HG02798 (cell line): Measurements from ENCODE around the gene CD300LG.
"Not testable (repeated sequence)": the region's sequence is repeated elsewhere in the genome, so short reads cannot be mapped to it uniquely, and the experiment has no call there.

Experiments
- ATAC-seq: cut with Tn5 transposase; IDR thresholded peaks from one replicate; pipeline ENCODE4 v1.9.1; 2021; ENCODE audit warnings: mild to moderate bottlenecking; ENCODE audit not compliant: unreplicated experiment, poor library complexity

CD300LG gene

DNA sequence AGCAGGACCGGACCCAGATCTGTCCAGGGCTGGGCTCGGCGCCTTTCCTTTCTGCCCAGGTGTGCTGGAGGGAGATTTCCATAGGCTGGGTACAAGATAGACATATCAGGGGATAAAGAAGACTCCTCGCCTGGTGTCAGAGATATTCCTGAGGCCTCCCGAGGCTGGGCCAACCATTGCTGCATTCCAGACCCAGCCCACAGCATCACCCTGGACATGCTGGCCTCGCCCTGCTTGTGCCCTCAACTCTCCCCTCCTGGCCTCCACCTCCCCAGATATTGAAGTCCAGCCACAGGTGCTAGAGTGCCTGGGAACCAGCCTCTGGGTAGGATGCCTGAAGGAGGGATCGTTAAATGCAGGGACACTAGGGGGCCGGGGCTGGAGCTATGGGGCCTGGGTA is 2.1 kb downstream of the CD300LG start:
- no peak for ATAC-seq

DNA sequence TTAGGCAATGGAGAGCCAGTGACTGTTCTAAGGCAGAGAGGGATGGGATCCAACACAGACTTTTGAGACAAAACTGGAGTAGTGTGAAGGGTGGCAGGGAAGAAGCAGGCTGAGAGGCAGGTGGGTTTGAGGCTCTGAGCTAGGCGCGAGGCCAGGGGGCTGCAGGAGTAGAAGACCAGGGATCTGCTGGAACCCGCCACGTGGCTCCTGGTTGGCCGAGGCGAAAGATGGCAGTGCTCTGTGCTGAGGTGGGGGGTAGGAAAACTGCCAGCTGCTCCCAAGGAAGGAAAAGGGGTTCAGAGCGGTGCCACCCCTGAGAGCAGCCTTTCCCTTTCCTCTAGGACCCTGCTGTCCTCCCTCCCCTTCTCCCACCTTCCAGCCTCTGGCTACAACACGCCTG is 5.6 kb downstream of the CD300LG start:
- ATAC-seq: no peak

- no peak for ATAC-seq
These were observed 6.6 kb downstream of the CD300LG start for GRCh38 chr17:43853546-43853945.

- no peak for ATAC-seq
These were observed 7.5 kb downstream of the CD300LG start for GRCh38 chr17:43854498-43854897.

GRCh38 chr17:43855061-43855460 is 8.1 kb downstream of the CD300LG start:
- ATAC-seq: no peak

- ATAC-seq: no peak
These were observed 9.2 kb downstream of the CD300LG start for GRCh38 chr17:43856141-43856540.

GRCh38 chr17:43857141-43857540 is 10.2 kb downstream of the CD300LG start:
- ATAC-seq: no peak

DNA sequence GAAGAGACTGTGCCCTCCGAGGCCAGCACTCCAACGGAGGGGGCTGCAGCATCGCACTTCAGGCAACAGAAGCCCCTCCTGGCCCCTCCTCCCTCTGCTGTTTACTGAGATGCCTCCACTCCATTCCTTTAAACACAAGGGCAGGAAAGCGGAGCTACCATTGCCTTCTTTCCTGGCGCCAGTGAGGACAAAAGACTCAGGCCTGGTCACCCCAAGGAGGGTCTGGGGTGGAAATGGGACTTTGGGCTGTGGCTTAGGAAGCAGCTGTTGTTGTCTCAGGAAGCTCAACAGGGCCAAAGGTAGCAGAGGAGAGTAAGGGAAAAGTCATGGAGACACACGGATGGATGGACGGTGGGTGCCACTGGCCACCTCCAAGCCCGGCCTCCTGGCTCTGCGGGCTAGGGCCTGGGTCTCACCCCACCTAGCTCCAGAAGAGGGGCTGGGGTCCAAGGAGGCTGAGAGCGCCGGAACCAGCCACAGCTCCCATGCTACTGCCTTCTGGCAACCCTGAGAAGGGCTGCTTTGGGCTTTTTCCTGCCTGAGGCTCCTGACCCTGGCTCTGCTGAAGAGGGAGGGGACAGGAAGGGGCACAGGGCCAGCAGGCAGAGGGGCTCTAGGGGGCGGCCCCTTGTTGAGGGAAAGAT is 11.1 kb downstream of the CD300LG start:
- no peak for ATAC-seq

GRCh38 chr17:43860077-43860725 is 13.2 kb downstream of the CD300LG start:
- ATAC-seq: no peak

DNA sequence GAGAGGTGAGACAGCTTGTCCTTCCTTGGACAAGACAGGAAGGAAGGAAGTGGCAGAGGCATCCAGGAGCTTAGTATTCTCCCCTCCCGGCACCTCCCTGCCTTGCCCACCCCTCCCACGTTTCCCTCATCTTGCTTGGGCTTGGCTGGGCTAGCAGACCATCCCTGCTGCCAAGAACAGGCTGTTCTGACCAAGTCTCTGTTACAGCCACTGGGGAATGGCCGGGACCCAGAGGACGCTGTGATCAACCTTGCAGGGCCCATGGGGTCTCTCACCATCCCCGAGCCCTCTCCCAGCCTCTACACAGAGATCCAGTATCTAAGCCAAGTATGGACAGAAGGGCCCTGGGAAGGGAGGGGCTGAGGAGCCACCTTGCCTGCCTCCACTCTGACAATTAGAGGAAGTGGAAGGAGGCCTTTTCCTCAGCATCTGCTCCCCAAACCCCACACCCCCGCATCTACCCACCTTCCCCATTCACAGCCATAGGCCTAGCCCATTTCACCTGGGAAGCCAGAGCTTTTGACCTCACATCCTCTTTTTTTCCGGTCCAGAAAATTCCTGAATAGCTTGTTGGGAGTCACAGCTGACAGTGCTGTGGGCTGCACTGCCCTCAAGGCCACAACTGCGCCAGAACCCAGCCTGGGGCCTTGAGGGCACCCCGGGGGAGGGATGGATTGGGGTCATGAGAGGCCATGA is 14.1 kb downstream of the CD300LG start:
- no peak for ATAC-seq

DNA sequence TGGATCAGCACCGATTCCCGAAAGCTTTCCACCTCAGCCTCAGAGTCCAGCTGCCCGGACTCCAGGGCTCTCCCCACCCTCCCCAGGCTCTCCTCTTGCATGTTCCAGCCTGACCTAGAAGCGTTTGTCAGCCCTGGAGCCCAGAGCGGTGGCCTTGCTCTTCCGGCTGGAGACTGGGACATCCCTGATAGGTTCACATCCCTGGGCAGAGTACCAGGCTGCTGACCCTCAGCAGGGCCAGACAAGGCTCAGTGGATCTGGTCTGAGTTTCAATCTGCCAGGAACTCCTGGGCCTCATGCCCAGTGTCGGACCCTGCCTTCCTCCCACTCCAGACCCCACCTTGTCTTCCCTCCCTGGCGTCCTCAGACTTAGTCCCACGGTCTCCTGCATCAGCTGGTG is 15.0 kb downstream of the CD300LG start:
- no peak for ATAC-seq

DNA sequence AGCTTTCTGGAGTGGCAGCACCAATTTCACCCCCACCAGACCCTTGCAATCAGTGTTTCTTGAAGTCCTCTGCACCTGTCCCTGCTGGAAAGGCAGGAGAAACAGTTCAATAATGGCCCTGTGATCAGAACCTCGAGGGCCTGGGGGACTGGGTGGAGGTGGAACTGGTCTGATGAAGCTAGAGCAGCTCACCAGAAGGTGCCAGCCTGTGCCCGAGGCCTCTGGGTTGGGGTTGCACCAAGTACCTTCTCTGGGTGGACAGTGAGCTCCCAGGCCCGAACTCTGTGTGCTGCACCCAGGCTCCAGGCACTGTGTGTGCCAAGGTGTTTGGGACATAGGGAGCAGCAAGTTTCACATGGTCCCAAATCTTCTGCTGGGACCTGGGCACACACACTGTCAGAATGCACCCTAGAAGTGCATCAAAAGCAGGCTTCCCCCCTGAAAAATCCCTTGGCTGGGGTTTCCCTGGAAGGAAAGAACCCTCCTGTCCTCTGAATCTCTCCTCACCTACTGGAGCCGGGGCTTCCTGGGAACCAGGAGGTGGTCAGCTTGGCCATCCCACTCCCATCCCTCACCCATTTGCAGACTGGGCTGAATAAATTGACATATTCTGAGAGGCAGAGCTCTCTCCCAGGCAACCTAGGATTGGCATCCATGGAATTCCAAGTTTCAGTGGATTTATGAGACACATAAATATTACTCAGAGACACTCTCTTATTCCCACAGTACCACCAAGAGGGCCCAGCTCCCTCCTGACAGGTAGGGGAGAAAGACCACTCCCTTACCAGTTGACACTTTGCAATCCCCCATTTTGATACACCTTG is 17.4 kb downstream of the CD300LG start:
- no peak for ATAC-seq

- ATAC-seq: no peak
These were observed 21.4 kb downstream of the CD300LG start for GRCh38 chr17:43868226-43868994.

DNA sequence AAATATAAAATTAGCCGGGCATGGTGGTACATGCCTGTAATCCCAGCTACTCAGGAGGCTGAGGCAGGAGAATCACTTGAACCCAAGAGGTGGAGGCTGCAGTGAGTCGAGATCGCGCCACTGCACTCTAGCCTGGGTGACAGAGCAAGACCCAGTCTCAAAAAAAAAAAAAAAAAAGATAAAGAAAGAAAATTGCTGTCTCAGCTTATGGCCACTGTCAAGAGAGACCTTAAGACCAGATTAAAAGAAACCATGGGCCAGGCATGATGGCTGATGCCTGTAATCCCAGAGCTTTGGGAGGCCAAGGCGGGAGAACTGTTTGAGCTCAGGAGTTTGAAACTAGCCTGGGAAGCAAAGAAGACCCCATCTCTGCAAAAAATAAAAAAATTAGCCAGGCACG is 22.1 kb downstream of the CD300LG start:
- ATAC-seq: not testable (repeated sequence)

DNA sequence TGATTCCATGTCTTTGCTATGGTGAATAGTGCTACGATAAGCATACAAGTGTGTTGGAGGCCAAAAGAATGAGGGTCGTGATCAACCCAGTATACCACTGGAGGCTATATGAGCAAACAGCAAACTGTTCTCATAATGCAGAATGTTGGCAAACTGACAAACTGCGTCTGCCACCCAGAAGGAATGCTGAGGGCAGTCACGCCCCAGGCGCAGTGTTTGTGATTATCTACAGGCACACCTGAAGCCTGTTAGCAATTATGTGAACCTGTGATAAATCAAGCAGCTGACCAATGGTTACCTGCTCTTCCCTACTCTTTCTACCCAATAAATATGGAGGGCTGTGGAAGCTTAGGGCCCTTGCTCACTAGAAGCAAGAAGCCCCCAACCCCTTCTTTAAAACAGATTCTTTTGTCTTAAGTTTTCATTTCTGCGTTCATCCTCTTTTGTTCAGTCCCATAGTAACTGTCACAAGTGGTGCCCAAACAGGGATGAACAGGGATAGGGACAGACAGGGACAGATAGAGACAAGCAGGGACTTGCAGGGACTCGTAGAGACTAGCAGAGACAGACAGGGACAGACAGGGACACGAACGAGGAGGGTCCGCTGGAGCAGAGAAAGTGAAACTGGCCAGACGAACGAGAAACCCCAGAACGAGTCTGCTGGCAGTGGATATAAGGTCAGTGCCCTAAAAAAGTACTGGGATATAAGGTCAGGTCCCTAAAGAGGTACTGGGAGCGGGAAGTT is 25.1 kb downstream of the CD300LG start:
- no peak for ATAC-seq

DNA sequence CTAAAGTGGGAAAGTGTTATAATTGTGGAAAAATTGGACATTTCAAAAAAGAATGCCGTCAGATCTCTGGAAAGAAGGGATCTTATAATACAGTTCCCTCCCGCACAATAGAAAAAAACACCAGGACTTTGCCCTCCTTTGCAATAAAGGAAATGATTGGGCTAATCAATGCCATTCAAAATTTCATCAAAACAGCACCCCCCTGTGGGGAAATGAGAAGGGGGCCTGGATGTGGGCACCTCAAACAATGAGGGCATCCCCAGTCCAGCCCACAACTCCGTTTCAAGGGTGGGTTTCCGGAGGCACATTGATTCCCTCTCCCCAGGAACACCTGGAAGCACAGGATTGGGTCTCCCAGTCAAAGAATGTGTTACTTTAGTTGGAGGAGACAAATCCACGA is 26.1 kb downstream of the CD300LG start:
- no peak for ATAC-seq

DNA sequence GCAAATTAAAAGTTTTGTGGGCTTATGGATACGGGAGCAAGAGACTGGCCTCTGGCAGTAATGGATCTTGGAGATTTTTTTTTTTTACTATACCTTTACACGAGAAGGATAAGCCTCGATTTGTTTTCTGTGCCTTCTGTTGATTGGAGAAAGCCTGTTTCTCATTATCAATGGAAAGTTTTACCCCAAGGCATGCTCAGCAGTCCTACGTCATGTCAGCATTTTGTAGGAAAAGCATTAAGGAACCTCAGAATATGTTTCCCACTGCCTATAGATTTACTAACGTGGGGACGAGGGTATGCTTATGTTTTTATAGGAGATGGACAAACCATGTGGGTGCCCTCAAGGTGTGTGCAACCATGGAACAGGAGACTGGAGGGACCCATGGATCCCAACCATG is 26.8 kb downstream of the CD300LG start:
- ATAC-seq: no peak

- ATAC-seq: no peak
These were observed 27.3 kb downstream of the CD300LG start for GRCh38 chr17:43874293-43874692.

- ATAC-seq: no peak
These were observed 28.6 kb downstream of the CD300LG start for GRCh38 chr17:43875476-43876147.
